Esophagus squamous epithelium (tissue), 5 donors: Measurements from ENCODE around the gene CBX3. TPM values are rescaled to one million over a fixed set of nuclear protein-coding genes. Genes with fewer than 3 reads are reported as not detected.
"Not testable (repeated sequence)": the region's sequence is repeated elsewhere in the genome, so short reads cannot be mapped to it uniquely, and the experiment has no call there.

Source experiments
- DNase-seq: peaks from one replicate; lab custom pipeline; 2025; lab: John Stamatoyannopoulos, UW
- H3K27ac ChIP-seq, 4 donors: fragments of 200-600 bp; sonication (generic); one replicate each; pipeline ENCODE4 v1.5.1; 2016 to 2019; ENCODE audit warnings: mild to moderate bottlenecking in 1 of 4
- H3K27me3 ChIP-seq, 4 donors: fragments of 200-600 bp; sonication (generic); 1 replicate in 3 of 4; 2 replicates in 1 of 4; pipeline versions ENCODE4 v1.5.1 to v1.6.0; 2017 to 2021; ENCODE audit warnings: antibody characterized with exemption in 1 of 4
- H3K36me3 ChIP-seq, 3 donors: fragments of 200-600 bp; sonication (generic); one replicate each; pipeline ENCODE4 v1.5.1; 2016 to 2019
- H3K4me1 ChIP-seq, 3 donors: fragments of 200-600 bp; sonication (generic); one replicate each; pipeline ENCODE4 v1.5.1; 2017 to 2019
- H3K4me3 ChIP-seq, 4 donors: fragments of 200-600 bp; sonication (generic); 1 replicate in 3 of 4; 2 replicates in 1 of 4; pipeline ENCODE4 v1.5.1; 2016 to 2019; ENCODE audit warnings: mild to moderate bottlenecking in 2 of 4, moderate library complexity in 1 of 4
- H3K9me3 ChIP-seq, 3 donors: fragments of 200-600 bp; sonication (generic); one replicate each; pipeline ENCODE4 v1.5.1; 2016 to 2019
- CTCF ChIP-seq, 6 experiments: fragments of 450-650 bp in 4 of 6; fragments of 200-600 bp in 2 of 6; sonication (generic) in 2 of 6; IDR thresholded peaks; one replicate each; pipeline ENCODE4 v1.5.1; 2016 to 2019; ENCODE audit warnings: antibody characterized with exemption in 6 of 6, mild to moderate bottlenecking in 4 of 6, moderate library complexity in 4 of 6
- POLR2A ChIP-seq, 4 donors: fragments of 450-650 bp; IDR thresholded peaks; one replicate each; pipeline ENCODE4 v1.6.1; 2017; ENCODE audit warnings: antibody characterized with exemption in 4 of 4, mild to moderate bottlenecking in 4 of 4, moderate library complexity in 3 of 4
- WGBS, 2 donors: methylation state at CpG; one replicate each; pipeline ENCODE4 v1.1.5; 2018; 5-methylcytosine and 5-hydroxymethylcytosine counted together
- intact Hi-C: fragments of 100-400 bp; cut with DNase I; formaldehyde crosslinking; loops from one replicate; pipeline ENCODE4 v1.15.0; 2022
- total RNA-seq, 4 donors: library from RNA; depleted of rRNA; stranded (reverse); fragments of >200 nt; gene quantifications; one replicate each; pipeline ENCODE4 v1.1.0, GENCODE V29; 2016
- donor health status: DM: yes; HTN: yes; CAD: no.

The CBX3 gene
- total RNA-seq, 4 donors from 2014 or later = 24.6 to 85.3 (median 74.2) TPM

GRCh38 chr7:26250239-26250638 is 48.7 kb downstream of the CBX3 start:
- DNase-seq = no peak
- TF ChIP-seq CTCF (IDR thresholded peaks at IDR 0.05) (no peak), POLR2A (IDR thresholded peaks at IDR 0.05) (no peak)
- intact Hi-C loops = no loop called here
- Histone ChIP-seq H3K4me1 (no peaks in the 10 kb centered on the region), H3K9me3 (no peaks in the 10 kb centered on the region), H3K36me3 (no peaks in the 10 kb centered on the region), H3K27ac (no peak overlapping the region), H3K4me3 (no peak overlapping the region), H3K27me3 (peaks cover 0 to 23% (median 0%) of the 10 kb centered on the region in 4 donors)
- 72 to 85% methylated on average over 9 to 11 of the region's 12 CpGs for WGBS, 2 donors

- intact Hi-C loops, H3K27me3 ChIP-seq, H3K36me3 ChIP-seq, H3K4me1 ChIP-seq, H3K27ac ChIP-seq, H3K9me3 ChIP-seq, DNase-seq, H3K4me3 ChIP-seq: not testable (repeated sequence)
- WGBS, 2 donors = no CpG with 5 or more reads among the region's 29 CpGs
These were observed 60.3 kb downstream of the CBX3 start for GRCh38 chr7:26261866-26262265.

Other genes with a start within 250 kb of the CBX3 start
- gene NFE2L3, start 49.5 kb upstream of the CBX3 start, total RNA-seq = 1 to 10 TPM; 2.0 to 8.4 (median 5.6) TPM
- 100 to 1,000 TPM; 148 to 256 (median 203) TPM for gene HNRNPA2B1, start 999 bp upstream of the CBX3 start, total RNA-seq
- gene SNX10, start 90.1 kb downstream of the CBX3 start, total RNA-seq = 1 to 10 TPM in 3 of 4 donors, not detected in 1; 2.7 to 7.4 (median 3.6) TPM